ENCODE results near the gene SLC8A1.

The SLC8A1 gene

DNA sequence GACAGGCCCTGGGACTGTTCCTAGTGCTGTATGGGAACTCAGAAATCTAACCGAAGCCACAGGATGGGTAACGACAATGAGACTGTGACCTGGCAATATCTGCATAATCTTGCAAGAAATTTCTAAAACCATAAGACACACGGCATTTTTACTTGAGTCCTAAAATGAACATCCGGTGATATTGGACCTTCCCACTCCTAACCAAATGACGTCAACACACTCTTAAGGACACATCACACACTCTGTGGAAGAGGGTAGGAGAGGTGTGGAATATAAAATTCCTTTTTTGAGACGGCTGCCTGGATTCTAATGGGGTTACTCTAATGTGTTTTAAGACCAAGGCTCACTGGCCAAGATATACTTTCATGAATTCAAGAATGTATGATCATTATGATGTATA lies 195.9 kb downstream of the SLC8A1 start:
- no peak for DNase-seq
- TF ChIP-seq GATA1 (IDR thresholded peaks at IDR 0.05; ENCODE audit: low read depth, low read length) (no peak), POLR2A (IDR thresholded peaks at IDR 0.05; ENCODE audit: low read length) (no peak)

DNA sequence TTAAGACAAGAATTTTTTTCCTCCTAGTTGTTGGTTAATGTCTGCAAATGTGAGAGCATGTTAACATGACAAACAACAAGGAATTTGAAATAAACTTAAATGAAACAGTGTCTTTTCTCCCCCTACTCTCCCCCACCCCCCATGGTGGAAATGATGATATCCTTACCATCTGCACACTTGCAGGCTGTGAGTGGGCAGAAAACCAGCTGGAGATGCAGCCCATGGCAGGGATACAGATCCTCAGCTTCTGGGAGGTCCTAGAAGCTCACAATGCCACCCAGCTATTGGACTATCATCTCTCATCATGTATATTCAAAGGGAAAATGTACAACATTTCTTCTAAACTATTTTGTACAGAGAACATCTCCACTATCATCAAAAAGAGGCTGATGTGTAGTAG lies 196.8 kb downstream of the SLC8A1 start:
- no peak for TF ChIP-seq GATA1 (IDR thresholded peaks at IDR 0.05; ENCODE audit: low read depth, low read length)
- TF ChIP-seq POLR2A (IDR thresholded peaks at IDR 0.05; ENCODE audit: low read length) = no peak
- no peak for DNase-seq

DNA sequence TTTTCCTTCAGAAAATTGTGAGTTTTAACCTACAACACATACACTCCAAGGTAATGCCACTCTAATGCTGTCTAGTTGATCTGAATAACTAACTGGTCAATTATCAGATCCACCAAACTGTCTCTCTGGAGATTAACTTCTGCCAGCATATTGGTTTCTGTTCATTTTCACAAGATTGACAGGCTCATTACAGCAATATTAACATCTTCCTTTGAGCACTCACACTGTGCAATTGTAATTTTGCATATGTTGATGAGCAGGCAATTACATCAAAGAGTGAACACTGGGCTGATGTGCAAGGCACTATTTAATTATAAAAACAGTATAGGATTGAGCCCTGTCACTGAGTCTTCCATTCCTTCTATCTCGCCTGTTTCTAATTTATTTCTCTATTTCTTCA lies 197.3 kb downstream of the SLC8A1 start:
- no peak for DNase-seq
- no peak for TF ChIP-seq POLR2A (IDR thresholded peaks at IDR 0.05; ENCODE audit: low read length)
- no peak for TF ChIP-seq GATA1 (IDR thresholded peaks at IDR 0.05; ENCODE audit: low read depth, low read length)

DNA sequence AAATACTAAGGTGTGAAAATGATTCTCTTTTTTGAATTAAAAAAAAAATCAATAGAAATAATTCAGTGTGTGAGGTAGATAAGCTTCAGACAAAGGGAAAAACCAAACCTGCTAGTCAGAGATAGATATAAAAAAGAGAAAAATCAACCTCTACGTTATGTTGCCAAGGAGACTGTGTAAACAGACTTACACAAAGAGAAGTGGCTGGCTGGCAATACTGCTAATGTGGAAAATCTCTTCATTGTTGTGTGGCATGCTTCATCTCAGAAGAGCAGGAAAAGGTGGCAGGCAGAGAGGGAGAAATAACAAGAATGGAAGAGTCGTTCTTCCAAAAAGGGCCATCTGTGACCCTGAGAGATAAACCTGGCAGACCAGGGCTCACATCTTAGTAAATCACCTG lies 200.8 kb downstream of the SLC8A1 start:
- no peak for DNase-seq
- TF ChIP-seq GATA1 (IDR thresholded peaks at IDR 0.05; ENCODE audit: low read depth, low read length) (no peak), POLR2A (IDR thresholded peaks at IDR 0.05; ENCODE audit: low read length) (no peak)

DNA sequence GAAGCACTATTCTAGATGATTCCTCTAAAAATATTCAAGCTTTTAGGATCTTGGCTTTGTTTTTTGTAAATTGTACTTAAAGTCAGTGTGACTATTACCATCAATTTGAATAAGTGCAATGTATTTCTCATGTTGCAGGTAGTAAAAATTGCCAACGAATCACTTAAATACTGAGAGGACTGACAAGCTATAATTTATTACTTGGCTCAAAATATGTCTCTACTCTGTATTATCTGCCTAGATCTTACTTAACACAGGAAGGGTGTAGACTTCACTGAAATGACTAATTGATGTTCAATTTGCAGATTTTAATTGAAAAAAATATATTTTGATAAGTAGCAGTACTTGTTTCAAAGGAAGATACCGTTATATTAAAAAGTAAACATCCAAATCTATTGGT lies 202.3 kb downstream of the SLC8A1 start:
- DNase-seq = no peak
- no peak for TF ChIP-seq GATA1 (IDR thresholded peaks at IDR 0.05; ENCODE audit: low read depth, low read length)
- no peak for TF ChIP-seq POLR2A (IDR thresholded peaks at IDR 0.05; ENCODE audit: low read length)

DNA sequence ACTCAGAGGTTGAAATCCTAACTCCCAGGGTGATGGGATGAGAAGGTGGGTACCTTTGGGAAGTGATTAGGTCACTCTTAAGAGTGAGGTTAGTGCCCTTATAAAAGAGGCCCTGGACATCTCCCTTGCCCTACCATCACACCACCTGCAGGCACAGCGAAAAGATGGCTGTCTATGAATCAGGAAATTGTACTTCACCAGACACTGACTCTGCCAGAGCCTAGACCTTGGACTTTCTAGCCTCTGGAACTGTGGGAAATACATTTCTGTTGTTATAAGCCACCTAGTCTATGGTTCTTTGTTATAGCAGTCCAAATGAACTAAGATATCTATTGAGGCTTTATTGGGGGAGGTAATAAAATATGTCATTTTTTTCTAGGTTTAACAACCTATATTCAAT lies 203.6 kb downstream of the SLC8A1 start:
- no peak for DNase-seq
- TF ChIP-seq GATA1 (IDR thresholded peaks at IDR 0.05; ENCODE audit: low read depth, low read length) (no peak), POLR2A (IDR thresholded peaks at IDR 0.05; ENCODE audit: low read length) (no peak)

DNA sequence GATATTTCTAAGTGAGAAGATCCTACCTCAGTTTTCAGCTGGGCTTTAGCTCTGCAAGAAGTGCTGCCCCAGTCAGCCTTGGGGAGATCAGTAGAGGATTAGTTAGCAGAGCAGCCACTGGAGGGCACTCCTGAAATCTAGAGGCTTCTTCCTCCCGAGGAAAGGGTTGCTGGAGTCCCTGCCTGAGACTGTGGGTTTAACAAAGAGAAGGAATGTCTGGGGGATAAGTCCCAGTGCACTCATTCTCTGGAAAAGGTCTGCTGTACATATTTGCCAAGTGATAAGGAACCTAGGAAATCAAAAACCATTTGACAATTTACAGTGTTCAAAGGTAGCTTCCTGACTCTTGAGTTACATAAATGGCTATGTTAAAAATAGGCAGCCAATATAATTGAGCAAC lies 207.2 kb downstream of the SLC8A1 start:
- no peak for TF ChIP-seq POLR2A (IDR thresholded peaks at IDR 0.05; ENCODE audit: low read length)
- no peak for TF ChIP-seq GATA1 (IDR thresholded peaks at IDR 0.05; ENCODE audit: low read depth, low read length)
- peak in 1 of 2 experiments; percentile 8 for DNase-seq

DNA sequence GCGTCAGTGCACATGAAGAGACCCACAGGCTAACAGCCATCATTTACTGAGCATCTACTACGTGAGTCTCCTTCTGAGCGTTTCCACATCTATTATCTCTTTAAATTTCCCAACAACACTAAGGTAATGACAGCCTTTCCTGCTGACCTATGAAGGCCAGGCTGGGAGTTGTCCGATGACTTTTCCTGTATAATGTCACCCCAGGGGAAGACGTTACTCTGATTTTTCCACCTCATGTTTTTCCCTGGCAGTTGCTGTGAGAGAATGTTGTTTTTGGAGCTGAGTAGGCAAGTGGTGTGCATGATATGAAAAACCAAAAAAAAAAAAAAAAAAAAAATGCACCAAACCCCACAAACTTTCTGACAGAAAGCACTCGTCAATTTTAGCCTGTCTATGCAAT lies 207.6 kb downstream of the SLC8A1 start:
- TF ChIP-seq POLR2A (IDR thresholded peaks at IDR 0.05; ENCODE audit: low read length) = no peak
- TF ChIP-seq GATA1 (IDR thresholded peaks at IDR 0.05; ENCODE audit: low read depth, low read length) = no peak
- no peak for DNase-seq

DNA sequence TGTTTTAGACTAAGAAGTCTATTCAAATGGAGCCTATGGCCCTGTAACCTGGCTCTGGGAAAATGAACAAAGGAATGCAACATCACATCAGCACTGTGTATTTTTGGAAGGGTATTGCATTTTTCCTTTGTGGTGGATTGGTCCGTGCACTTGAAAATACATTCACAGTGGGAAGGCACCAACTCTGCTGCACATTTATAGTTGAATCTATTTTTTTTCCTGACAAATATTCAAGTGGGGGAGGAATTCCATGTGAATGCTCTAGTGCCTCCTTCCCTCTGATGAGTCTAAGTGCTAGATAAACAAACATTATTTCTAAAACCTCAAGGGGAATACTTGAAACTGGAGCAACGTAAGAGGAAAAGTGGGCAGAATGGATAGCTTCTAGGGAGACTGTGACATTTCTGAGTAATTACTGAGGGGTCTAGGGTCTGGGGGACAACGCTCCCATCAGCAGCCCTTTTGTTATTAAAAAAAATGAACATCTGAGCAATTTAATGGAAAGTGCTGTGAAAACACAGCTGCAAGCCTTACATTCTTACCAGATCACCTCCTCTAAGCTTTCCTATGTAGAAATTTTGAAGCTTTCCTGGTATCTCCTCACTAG lies 208.2 kb downstream of the SLC8A1 start:
- TF ChIP-seq POLR2A (IDR thresholded peaks at IDR 0.05; ENCODE audit: low read length) (no peak), GATA1 (IDR thresholded peaks at IDR 0.05; ENCODE audit: low read depth, low read length) (no peak)
- DNase-seq = no peak

DNA sequence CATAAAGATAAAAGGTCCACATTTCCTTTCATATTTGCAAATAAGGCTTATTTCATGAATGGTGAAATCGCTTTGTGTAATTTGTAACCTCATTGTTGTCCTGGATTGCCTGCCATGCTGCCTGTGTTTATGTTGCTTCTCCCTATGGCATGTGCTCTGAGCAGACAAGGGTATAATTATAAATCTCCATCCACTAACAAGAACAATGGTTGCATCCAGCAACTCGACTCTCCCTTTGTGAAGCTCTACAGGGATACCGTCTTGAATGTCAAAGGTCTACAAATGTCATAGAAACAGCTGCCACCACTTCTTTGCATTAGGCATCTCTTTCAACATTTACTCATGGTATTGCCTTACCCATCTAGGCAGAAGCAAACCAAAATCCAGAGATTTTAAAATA lies 209.6 kb downstream of the SLC8A1 start:
- no peak for DNase-seq
- TF ChIP-seq POLR2A (IDR thresholded peaks at IDR 0.05; ENCODE audit: low read length) (no peak), GATA1 (IDR thresholded peaks at IDR 0.05; ENCODE audit: low read depth, low read length) (no peak)

DNA sequence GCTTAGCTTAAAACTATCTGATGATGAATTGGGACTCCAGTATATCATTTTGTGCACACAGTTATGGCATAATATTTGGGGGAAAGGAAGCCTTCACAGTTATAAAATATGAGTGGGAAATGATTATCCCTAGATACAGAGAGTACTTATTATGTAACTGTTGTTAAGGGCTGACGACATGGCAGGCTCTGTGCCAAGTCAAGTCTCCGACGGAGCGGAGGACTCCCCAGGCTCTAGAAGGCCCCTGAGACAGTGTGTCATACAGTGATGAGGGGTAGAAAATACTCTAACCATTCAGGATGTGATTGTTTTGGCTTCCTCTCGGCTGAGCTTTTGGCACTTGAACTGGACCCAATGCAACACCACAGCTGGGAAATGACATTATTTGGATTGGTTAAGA lies 211.8 kb downstream of the SLC8A1 start:
- DNase-seq = no peak
- TF ChIP-seq GATA1 (IDR thresholded peaks at IDR 0.05; ENCODE audit: low read depth, low read length) (no peak), POLR2A (IDR thresholded peaks at IDR 0.05; ENCODE audit: low read length) (no peak)

DNA sequence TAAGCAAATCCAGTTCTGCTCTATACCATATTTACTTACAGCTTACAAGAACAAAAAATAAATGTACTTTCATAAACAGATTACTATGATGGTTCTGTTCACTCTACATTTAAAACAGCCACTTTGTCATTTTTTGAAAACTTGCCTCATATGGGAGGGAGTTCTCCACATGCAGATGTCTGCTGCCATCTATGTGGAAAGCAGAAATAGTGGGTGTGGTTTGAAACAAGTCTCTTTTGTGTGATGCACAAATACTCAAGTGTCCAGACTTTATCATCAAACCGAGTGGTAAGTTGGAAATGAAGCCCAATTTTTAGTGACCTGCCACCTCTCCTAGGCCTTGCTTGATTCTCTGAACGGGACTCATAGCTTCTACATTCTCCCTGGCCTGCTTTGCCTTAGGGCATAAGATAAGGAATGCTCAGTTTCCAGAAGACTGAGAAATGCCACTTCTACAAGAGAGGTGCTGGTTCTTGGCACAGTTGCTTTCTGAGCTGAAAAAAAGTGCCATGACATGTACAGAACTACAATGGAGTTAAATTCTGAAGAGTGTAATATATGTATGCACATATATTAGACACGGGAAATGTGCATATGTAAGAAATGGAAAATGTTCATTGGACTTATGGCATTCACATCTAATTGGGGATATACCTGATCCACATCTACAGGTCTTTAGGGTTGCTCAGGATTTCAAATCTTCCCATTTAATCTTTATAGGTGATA lies 221.0 kb downstream of the SLC8A1 start:
- DNase-seq = no peak
- TF ChIP-seq POLR2A (IDR thresholded peaks at IDR 0.05; ENCODE audit: low read length) (no peak), GATA1 (IDR thresholded peaks at IDR 0.05; ENCODE audit: low read depth, low read length) (no peak)

DNA sequence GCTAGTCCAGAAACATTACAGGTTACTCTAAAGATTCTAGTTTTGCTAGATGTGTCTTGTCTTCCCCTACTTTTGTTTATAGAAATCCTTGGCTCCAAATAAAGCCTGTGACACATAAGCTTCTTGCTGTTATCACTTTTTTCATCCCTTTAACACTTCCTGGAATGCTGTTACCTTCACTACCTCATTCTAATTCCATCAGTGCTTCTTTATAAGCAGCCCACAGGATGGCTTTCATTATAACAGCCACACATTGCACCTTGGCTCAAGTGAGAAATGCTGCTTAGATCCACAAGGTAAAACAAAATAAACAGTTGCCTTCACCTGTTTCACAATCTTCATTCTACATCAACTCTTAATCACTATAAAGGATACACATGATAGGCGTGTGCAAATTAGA lies 221.7 kb downstream of the SLC8A1 start:
- TF ChIP-seq POLR2A (IDR thresholded peaks at IDR 0.05; ENCODE audit: low read length) (no peak), GATA1 (IDR thresholded peaks at IDR 0.05; ENCODE audit: low read depth, low read length) (no peak)
- DNase-seq = no peak

DNA sequence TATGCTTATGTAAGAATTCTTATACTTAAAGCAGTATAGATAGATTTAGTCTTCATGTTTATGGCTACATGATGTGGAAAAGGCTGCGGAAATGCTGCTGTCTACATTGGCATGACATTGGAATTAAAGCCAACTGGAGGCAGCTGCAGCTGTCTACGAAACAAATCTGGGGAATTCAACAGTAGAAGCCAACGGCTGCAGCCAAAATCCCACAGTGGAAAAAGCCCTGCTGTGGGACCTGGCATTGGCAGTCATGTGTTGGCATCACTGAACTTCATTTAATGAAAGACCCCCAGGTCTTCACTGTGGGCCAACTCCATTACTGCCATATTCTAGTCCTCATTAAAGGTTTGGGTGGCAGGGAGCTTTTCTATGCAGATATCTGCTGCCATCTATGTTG lies 223.6 kb downstream of the SLC8A1 start:
- TF ChIP-seq POLR2A (IDR thresholded peaks at IDR 0.05; ENCODE audit: low read length) (no peak), GATA1 (IDR thresholded peaks at IDR 0.05; ENCODE audit: low read depth, low read length) (no peak)

DNA sequence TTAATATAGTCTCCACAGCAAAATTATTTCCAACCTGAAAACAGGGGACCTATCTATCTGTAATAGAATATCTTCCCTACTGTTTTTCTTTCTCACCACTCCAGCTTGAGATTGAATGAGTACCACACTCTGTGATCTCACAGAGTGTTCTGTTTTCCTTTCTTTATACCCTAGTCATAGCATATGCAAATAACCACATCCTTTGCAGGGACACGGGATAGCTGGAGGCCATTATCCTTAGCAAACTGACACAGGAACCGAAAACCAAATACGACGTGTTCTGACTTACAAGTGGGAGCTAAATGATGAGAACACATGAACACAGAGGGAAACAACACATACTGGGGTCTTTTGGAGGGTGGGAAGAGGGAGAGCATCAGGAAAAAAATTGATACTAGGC lies 224.7 kb downstream of the SLC8A1 start:
- DNase-seq = no peak
- TF ChIP-seq POLR2A (IDR thresholded peaks at IDR 0.05; ENCODE audit: low read length) (no peak), GATA1 (IDR thresholded peaks at IDR 0.05; ENCODE audit: low read depth, low read length) (no peak)

More for the DNA sequence above, 223.6 kb downstream of the SLC8A1 start:
- DNase-seq = no peak

All from erythroblast (primary cell).